Fibroblast of skin of right biceps (primary cell): Measurements from ENCODE around the gene SERTAD2.

Experiments used
- DNase-seq: peaks from one replicate; pipeline ENCODE4 v3.0.0-alpha.2; 2013

The SERTAD2 gene

GRCh38 chr2:64646007-64646880 lies 7.5 kb downstream of the SERTAD2 start:
- peak; percentile 66 for DNase-seq

GRCh38 chr2:64644458-64645382 lies 9.0 kb downstream of the SERTAD2 start:
- DNase-seq, result peak; percentile 84

GRCh38 chr2:64643838-64644457 lies 9.8 kb downstream of the SERTAD2 start:
- DNase-seq, result no peak

GRCh38 chr2:64641599-64641998 lies 12.1 kb downstream of the SERTAD2 start:
- DNase-seq, result no peak

GRCh38 chr2:64640153-64641044 lies 13.3 kb downstream of the SERTAD2 start:
- peak; percentile 61 for DNase-seq

GRCh38 chr2:64639691-64640090 lies 14.0 kb downstream of the SERTAD2 start:
- no peak for DNase-seq

- no peak for DNase-seq
Observed at GRCh38 chr2:64638502-64639120, 15.1 kb downstream of the SERTAD2 start.

GRCh38 chr2:64637931-64638330 lies 15.8 kb downstream of the SERTAD2 start:
- peak; percentile 41 for DNase-seq

GRCh38 chr2:64637000-64637635 lies 16.6 kb downstream of the SERTAD2 start:
- no peak for DNase-seq

GRCh38 chr2:64635976-64636911 lies 17.5 kb downstream of the SERTAD2 start:
- DNase-seq, result no peak

GRCh38 chr2:64634345-64635267 lies 19.1 kb downstream of the SERTAD2 start:
- peak; percentile 56 for DNase-seq

- DNase-seq, result peak; percentile 47
Observed at GRCh38 chr2:64632835-64633819, 20.6 kb downstream of the SERTAD2 start.

GRCh38 chr2:64631771-64632170 lies 21.9 kb downstream of the SERTAD2 start:
- DNase-seq, result no peak

- DNase-seq, result no peak
Observed at GRCh38 chr2:64630752-64631151, 23.0 kb downstream of the SERTAD2 start.

GRCh38 chr2:64629875-64630274 lies 23.8 kb downstream of the SERTAD2 start:
- no peak for DNase-seq

- no peak for DNase-seq
Observed at GRCh38 chr2:64629329-64629781, 24.4 kb downstream of the SERTAD2 start.
